GM18502 (cell line): ENCODE data around the gene IRF9.
"Not testable (repeated sequence)": the region's sequence is repeated elsewhere in the genome, so short reads cannot be mapped to it uniquely, and the experiment has no call there.

Experiments used
- ATAC-seq: cut with Tn5 transposase; IDR thresholded peaks from one replicate; pipeline ENCODE4 v1.9.1; 2021; ENCODE audit warnings: mild to moderate bottlenecking; ENCODE audit not compliant: unreplicated experiment, poor library complexity

The IRF9 gene

GRCh38 chr14:24188251-24189058 is 27.4 kb downstream of the IRF9 start, which contains the start of gene IPO4:
TSS of gene IPO4 (minus strand) at chr14:24188816. CDS start at chr14:24188787, 29 bp downstream.
- ATAC-seq: peak; percentile 84

GRCh38 chr14:24189059-24189375 is 28.0 kb downstream of the IRF9 start:
- no peak for ATAC-seq

- ATAC-seq: no peak
Observed at GRCh38 chr14:24189460-24189859, 28.4 kb downstream of the IRF9 start.

- ATAC-seq: no peak
Observed at GRCh38 chr14:24190416-24190815, 29.4 kb downstream of the IRF9 start.

- ATAC-seq: no peak
Observed at GRCh38 chr14:24192933-24193332, 31.9 kb downstream of the IRF9 start.

- no peak for ATAC-seq
Observed at GRCh38 chr14:24194186-24194872, 33.3 kb downstream of the IRF9 start.

- ATAC-seq: no peak
Observed at GRCh38 chr14:24194873-24195185, 33.8 kb downstream of the IRF9 start.

- ATAC-seq: peak; percentile 87
Observed at GRCh38 chr14:24195186-24196070, 34.4 kb downstream of the IRF9 start, which contains the start of gene TM9SF1. TSS of gene TM9SF1 (minus strand) at chr14:24195441. CDS start at chr14:24195019, 422 bp downstream.

- peak; percentile 13 for ATAC-seq
Observed at GRCh38 chr14:24196071-24197055, 35.3 kb downstream of the IRF9 start.

- no peak for ATAC-seq
Observed at GRCh38 chr14:24197056-24197450, 36.0 kb downstream of the IRF9 start.

- no peak for ATAC-seq
Observed at GRCh38 chr14:24198814-24199524, 37.9 kb downstream of the IRF9 start.

- ATAC-seq: not testable (repeated sequence)
Observed at GRCh38 chr14:24202538-24202937, 41.5 kb downstream of the IRF9 start.

- not testable (repeated sequence) for ATAC-seq
Observed at GRCh38 chr14:24203249-24203886, 42.3 kb downstream of the IRF9 start.

- no peak for ATAC-seq
Observed at GRCh38 chr14:24204163-24205146, 43.4 kb downstream of the IRF9 start.

- no peak for ATAC-seq
Observed at GRCh38 chr14:24206260-24207103, 45.4 kb downstream of the IRF9 start.

- ATAC-seq: no peak
Observed at GRCh38 chr14:24207104-24207551, 46.1 kb downstream of the IRF9 start.
